ENCODE measurements around the gene PLEKHG2. TPM values are rescaled to one million over a fixed set of nuclear protein-coding genes. Genes with fewer than 3 reads are reported as not detected.

Gene PLEKHG2, protein sequence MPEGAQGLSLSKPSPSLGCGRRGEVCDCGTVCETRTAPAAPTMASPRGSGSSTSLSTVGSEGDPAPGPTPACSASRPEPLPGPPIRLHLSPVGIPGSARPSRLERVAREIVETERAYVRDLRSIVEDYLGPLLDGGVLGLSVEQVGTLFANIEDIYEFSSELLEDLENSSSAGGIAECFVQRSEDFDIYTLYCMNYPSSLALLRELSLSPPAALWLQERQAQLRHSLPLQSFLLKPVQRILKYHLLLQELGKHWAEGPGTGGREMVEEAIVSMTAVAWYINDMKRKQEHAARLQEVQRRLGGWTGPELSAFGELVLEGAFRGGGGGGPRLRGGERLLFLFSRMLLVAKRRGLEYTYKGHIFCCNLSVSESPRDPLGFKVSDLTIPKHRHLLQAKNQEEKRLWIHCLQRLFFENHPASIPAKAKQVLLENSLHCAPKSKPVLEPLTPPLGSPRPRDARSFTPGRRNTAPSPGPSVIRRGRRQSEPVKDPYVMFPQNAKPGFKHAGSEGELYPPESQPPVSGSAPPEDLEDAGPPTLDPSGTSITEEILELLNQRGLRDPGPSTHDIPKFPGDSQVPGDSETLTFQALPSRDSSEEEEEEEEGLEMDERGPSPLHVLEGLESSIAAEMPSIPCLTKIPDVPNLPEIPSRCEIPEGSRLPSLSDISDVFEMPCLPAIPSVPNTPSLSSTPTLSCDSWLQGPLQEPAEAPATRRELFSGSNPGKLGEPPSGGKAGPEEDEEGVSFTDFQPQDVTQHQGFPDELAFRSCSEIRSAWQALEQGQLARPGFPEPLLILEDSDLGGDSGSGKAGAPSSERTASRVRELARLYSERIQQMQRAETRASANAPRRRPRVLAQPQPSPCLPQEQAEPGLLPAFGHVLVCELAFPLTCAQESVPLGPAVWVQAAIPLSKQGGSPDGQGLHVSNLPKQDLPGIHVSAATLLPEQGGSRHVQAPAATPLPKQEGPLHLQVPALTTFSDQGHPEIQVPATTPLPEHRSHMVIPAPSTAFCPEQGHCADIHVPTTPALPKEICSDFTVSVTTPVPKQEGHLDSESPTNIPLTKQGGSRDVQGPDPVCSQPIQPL (N-terminal part only)
- total RNA-seq: 76.6 TPM

DNA sequence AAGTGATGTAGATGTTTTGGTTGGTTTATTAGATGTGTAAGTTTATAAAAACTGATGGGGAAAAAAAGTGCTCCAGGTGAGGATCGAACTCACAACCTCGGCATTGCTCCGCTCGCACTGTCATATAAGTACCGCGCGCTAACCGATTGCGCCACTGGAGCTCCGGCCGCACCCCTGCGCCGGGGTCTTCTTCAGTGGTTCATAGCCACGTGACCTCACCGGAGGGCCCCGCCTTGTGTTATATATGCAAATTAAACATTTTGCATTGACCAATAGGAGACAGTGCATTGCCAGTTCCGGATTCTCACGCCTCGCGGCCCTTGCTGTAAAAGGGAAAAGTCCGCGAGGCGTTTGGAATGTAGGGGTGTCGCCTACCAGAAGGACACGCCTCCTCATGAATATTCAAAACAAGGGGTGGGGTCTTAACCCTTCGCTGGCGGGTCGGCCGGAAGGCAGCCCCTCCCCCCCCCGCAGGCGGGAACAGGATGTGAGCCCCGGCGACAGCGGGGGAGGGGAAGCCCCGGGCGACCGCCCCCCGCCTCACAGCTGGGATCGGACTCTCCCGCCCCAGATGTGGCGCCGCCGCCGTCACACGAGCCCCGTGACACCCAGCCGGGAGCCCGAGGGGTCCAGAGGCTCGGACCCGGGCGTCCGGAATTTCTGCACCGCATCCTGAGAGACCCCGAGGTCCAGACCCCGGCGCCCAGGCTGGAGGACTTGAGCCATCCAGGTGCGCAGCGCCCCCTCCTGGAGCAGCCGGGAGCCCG lies at the start of gene PLEKHG2:
TSS of gene PLEKHG2 (plus strand) at position 570 of the 767 bp plus-strand sequence. CDS start 1,418 bp downstream, outside the sequence.

DNA sequence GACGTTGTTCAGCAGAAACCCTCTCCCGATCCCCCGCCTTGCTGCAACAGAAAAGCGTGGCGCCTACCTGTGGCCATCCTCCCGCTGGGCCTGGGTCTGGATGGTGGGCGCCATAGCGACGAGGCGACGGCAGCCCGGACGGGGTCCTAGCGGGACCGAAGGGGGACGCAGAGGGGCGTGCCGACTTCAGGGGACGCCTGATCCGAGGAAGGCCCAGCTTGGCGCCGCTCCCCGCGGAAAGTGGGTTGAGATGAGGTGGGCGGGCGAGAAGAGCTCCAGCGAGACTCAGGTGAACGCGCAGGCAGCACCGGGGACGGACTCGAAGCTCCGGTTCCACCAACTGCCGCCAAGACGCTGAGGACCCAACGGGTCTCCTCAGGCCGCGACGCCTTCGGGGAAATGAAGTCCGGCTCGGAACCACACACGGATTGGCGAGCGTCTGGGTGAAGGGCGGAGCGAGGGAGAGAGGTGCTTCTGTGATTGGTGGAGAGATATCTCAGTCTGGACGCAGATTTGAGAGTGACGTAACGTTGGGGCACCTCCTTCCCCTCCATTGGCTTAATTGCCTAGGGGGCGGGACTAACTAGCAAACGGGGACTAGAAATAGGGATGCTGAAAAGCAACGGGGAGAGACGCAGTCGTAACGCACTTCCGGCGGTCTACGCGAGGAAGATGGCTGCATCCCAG lies 21.6 kb upstream of the PLEKHG2 start, which contains the start of the genes MED29 and PAF1:
TSS of gene MED29 (plus strand) at position 628 of the 687 bp plus-strand sequence. CDS start at position 673, 45 bp downstream.
TSS of gene PAF1 (minus strand) at position 356 of the 687 bp plus-strand sequence. CDS start at position 114, 242 bp downstream.

DNA sequence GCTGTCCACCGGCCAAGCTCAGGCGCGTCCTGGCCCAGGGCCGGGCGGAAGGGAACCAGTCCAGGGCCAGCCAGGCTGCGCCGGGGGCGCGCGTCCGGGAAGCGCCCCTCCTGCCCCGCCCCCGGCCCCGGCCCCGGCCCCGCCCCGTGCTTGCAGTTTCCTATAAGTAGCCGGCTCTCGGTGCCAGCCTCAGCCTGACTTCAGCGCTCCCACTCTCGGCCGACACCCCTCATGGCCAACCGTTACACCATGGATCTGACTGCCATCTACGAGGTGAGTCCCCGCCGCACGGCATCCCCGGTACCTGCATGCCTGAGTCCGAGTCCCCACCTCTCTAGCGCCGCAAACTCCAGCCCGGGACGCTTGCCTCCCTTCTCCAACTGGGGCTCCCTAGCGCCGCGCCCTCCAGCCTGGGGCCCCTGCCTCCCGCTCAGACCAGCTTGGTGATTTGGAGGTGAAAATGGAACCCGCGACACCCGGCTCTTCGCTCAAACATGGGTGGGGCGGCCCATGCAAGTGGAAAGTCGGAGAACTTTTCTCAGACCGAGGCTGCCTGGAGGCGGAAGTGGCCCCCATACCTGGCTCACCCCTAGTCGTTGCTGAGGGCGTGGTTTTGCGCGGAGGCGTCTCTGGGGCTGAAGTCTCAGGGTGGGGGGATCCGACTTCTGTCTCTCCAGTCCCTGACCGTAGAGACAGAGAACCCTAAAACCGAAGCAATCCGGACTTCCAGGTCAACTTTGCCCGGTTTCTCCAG lies 5.6 kb upstream of the PLEKHG2 start, which contains the start of gene ZFP36:
TSS of gene ZFP36 (plus strand) at position 192 of the 754 bp plus-strand sequence. CDS start at position 250, 58 bp downstream.

DNA sequence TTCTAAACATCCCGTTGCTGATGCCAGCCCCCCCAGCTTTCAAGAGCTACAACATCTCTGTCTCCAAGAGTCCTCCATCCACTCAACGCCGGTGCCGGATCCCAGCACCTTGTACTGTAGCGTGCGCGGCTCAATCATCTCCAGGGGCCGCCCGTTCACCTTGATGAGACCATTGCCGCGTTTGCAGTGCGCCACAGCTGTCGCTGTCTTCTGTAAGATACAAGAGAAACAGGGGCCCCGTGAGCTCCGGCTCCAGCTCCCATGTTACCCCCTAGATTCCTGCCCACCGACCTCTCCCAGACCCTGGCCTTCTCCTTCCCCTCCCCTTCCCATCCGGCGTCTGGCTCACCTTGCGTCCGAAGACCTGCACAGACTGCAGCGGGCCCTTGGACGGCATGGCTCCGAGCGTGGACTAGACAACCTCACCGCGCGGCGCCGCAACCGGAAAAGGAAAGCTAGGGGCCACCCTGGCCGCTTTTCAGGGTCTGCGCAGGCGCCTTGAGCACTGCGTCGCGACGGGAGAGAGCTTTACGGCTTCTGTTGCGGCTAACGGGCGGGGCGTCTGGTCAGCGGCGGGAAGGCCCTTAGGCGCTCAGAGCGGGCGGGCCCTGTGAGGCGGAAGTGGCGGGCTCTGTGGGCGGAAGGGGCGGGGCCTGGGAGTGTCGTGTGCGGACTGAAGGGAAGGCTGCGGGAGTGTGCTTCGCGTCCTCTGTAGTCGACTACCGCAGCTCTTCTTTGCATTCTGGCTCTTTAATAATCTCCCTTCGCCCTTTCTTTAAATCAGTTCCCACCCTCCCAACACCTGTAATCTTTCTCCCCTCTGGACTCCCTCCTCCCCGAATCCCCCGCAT lies 23.3 kb downstream of the PLEKHG2 start, which contains the start of gene RPS16:
TSS of gene RPS16 (minus strand) at position 451 of the 851 bp plus-strand sequence. CDS start at position 397, 54 bp downstream.

DNA sequence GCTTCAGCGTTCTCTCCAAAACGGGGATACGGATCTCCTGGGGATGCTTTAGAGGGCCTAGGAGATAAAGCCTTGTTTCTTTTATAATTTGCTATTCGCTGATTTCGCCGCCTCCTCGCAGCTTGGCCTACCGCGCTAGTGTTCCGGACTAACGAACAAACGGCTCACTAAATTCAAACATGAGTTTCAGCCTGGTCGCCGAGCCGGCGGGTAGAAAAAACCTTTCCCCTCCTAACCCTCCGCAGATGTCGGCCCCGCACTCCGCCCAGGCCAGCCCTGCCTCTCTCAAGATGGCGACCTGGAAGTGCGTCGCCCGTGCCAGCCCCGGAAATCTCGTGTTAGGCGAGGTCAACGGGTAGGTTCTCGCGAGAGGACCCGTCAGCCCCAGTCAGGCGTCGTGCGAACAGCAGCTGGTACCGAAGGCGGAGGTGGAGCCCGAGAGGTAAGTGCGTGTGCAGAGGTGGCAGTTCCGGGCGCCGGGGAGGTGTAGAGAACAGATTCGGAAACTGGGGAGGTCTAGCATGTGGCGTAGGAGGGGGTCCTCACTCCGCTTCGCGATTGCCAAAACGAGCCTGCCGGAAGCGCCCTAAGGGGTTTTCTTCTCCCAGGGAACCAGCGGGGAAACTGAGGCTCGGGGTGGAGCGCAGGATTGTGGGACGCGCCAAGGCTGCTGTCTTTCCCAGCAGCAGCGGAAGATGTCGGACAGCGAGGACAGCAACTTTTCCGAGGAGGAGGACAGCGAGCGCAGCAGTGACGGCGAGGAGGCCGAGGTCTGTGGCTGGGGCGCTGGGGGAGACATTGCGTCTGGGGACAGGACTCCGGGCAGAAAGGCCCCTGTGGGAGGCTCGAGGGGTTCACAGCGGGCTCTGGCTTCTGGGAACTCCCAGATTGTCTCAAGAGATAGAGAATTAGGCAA lies 33.0 kb downstream of the PLEKHG2 start, which contains the start of gene SUPT5H:
TSS of gene SUPT5H (plus strand) at position 387 of the 916 bp plus-strand sequence. CDS start at position 696, 309 bp downstream.

Small RNAs within 50 kb of the gene (small RNA-seq; reads per million reads assigned to genes)
- 0.12 reads per million for gene MIR4530 (ENCODE audit: low replicate concordance)
- not detected for gene RN7SL566P (ENCODE audit: low replicate concordance)

Other genes with a start within 250 kb of the PLEKHG2 start
- gene NCCRP1, start 215.7 kb upstream of the PLEKHG2 start, total RNA-seq: 2.3 TPM
- not detected for gene SYCN, start 208.4 kb upstream of the PLEKHG2 start, total RNA-seq
- gene IFNL3, start 167.7 kb upstream of the PLEKHG2 start, total RNA-seq: not detected
- gene IFNL4, start 163.8 kb upstream of the PLEKHG2 start, total RNA-seq: not detected
- gene IFNL2, start 144.3 kb upstream of the PLEKHG2 start, total RNA-seq: not detected
- gene IFNL1, start 116.3 kb upstream of the PLEKHG2 start, total RNA-seq: not detected
- gene LRFN1, start 91.8 kb upstream of the PLEKHG2 start, total RNA-seq: 2.7 TPM
- gene GMFG, start 76.6 kb upstream of the PLEKHG2 start, total RNA-seq: 19.1 TPM
- 87.2 TPM for gene SAMD4B, start 70.2 kb upstream of the PLEKHG2 start, total RNA-seq
- gene PAF1, start 21.6 kb upstream of the PLEKHG2 start, total RNA-seq: 30.4 TPM
- gene MED29, start 21.3 kb upstream of the PLEKHG2 start, total RNA-seq: 58.0 TPM
- gene ZFP36, start 5.8 kb upstream of the PLEKHG2 start, total RNA-seq: 56.6 TPM
- gene RPS16, start 23.3 kb downstream of the PLEKHG2 start, total RNA-seq: 259 TPM
- 57.6 TPM for gene SUPT5H, start 32.9 kb downstream of the PLEKHG2 start, total RNA-seq
- 43.8 TPM for gene TIMM50, start 68.2 kb downstream of the PLEKHG2 start, total RNA-seq
- 0.35 TPM for gene DLL3, start 86.3 kb downstream of the PLEKHG2 start, total RNA-seq
- gene SELENOV, start 102.5 kb downstream of the PLEKHG2 start, total RNA-seq: 4.7 TPM
- gene EID2B, start 120.2 kb downstream of the PLEKHG2 start, total RNA-seq: 4.7 TPM
- gene EID2, start 127.5 kb downstream of the PLEKHG2 start, total RNA-seq: 13.2 TPM
- gene LGALS13, start 189.9 kb downstream of the PLEKHG2 start, total RNA-seq: not detected
- not detected for gene LGALS16, start 243.2 kb downstream of the PLEKHG2 start, total RNA-seq

Measured in metanephros (tissue), 2 donors.